ENCODE measurements around the gene UBE4B.
A peak's percentile ranks its signal among the peaks of the same experiment; 100 is the strongest.

The UBE4B gene

GRCh38 chr1:10074059-10074851 lies 41.5 kb downstream of the UBE4B start:
- peak; percentile 15 to 51 for DNase-seq

GRCh38 chr1:10074852-10075730 lies 42.3 kb downstream of the UBE4B start:
- no peak for DNase-seq

- no peak for DNase-seq
Observed at GRCh38 chr1:10075732-10076131, 43.0 kb downstream of the UBE4B start.

GRCh38 chr1:10078494-10078893 lies 45.7 kb downstream of the UBE4B start:
- DNase-seq: no peak

DNA sequence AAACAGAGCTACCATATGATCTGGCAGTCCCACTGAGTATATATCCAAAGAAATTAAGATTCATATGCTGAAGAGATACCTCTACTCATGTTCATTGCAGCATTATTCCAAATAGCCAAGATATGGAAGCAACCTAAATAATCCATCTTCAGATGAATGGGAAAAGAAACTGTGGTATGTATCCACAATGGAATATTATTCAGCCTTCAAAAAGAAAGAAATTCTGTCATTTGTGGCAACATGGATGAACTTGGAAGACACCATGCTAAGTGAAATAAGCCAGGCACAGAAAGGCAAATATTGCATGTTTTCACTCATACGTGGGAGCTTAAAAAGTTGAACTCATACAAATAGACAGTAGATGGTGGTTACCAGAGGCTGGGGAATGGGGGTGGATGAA lies 47.8 kb downstream of the UBE4B start:
- DNase-seq: no peak

DNA sequence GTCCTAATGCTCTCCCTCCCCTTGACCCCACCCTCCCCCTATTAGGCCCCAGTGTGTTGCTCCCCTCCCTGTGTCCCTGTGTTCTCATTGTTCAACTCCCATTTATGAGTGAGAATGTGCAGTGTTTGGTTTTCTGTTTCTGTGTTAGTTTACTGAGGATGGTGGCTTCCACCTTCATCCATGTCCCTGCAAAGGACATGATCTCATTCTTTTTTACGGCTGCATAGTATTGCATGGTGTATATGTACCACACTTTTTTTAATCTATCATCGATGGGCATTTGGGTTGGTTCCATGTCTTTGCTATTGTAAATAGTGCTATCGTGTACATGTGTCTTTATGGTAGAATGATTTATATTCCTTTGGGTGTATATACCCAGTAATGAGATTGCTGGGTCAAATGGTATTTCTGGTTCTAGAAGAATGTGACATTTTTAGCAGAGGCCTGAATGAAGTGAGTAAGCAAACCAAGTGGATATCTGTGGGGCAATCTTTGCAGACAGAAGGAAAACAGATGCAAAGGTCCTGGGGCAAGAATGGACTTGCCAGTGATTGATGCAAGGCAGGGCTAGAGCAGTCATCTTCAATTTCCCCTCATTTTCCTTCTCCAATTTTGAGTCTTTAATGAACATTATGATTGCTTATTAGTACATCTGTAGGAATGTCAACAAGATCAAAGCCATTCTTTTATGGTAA lies 50.2 kb downstream of the UBE4B start:
- no peak for DNase-seq

- DNase-seq: no peak
Observed at GRCh38 chr1:10084045-10084444, 51.3 kb downstream of the UBE4B start.

DNA sequence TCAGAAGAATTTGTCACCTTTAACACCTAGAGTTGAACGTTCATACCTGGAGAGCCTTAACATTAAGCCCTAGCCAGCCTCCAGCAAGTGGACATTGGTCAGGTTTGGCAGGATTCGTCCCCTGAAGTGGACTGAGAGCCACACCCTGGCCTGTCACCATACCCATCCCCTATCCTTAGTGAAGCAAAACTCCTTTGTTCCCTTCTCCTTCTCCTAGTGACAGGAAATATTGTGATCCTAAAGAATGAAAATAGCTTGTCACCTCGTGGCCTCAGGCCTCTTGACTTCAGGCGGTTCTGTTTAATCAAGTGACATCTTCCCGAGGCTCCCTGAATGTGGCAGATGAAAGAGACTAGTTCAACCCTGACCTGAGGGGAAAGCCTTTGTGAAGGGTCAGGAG lies 52.3 kb downstream of the UBE4B start:
- no peak for DNase-seq

- DNase-seq: no peak
Observed at GRCh38 chr1:10087210-10087609, 54.5 kb downstream of the UBE4B start.

DNA sequence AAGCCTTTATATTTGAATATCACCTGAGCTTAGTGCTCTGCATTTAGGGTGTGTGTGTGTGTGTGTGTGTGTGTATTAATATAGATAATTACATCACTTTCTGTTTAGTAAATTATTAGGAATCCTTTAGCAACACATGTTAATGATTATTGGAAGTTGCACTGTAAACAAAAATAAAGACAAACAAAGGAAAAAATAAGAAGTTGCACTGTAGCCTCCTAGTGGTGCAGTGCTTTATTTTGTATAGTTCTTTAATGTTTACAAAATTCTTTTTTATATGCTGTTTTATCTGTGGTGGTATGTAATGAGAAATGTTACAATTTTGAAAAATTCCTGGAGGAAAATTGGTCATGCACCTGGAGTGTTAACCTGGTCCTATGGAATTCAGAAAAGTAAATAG lies 69.2 kb downstream of the UBE4B start:
- DNase-seq: no peak

GRCh38 chr1:10103193-10103592 lies 70.4 kb downstream of the UBE4B start:
- no peak for DNase-seq

DNA sequence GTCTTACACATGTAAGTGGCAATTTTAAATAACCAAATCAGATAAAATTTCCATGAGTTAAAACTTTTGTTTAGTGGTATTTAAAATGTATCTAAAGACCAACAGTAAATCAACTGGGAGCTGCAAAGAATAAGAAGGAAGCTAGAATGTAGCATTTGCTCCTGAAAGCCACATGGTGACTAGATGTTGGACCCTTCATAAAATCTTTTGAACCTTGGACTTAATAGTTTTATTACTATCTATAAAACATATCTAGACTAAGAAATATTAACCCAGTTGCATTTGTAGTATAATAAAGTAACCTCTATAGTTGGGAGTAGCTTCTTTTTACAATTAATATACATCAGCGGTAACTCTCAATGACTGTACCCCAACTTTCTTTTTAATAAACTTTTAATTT lies 72.1 kb downstream of the UBE4B start:
- no peak for DNase-seq

- no peak for DNase-seq
Observed at GRCh38 chr1:10105484-10105883, 72.7 kb downstream of the UBE4B start.

DNA sequence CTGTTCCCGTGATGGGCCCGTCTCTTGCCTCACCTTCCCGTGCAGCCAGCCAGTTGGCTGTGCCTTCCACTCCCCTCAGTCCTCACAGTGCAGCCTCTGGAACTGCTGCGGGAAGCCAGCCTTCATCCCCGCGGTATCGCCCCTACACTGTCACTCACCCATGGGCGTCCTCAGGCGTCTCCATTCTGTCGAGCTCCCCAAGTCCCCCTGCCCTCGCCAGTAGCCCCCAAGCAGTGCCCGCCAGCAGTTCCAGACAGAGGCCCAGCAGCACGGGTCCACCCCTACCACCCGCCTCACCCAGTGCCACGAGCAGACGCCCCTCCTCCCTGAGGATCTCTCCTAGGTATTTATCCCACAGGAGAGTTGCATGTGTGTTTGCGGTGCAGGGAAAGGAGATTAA lies 73.5 kb downstream of the UBE4B start:
- DNase-seq: no peak

DNA sequence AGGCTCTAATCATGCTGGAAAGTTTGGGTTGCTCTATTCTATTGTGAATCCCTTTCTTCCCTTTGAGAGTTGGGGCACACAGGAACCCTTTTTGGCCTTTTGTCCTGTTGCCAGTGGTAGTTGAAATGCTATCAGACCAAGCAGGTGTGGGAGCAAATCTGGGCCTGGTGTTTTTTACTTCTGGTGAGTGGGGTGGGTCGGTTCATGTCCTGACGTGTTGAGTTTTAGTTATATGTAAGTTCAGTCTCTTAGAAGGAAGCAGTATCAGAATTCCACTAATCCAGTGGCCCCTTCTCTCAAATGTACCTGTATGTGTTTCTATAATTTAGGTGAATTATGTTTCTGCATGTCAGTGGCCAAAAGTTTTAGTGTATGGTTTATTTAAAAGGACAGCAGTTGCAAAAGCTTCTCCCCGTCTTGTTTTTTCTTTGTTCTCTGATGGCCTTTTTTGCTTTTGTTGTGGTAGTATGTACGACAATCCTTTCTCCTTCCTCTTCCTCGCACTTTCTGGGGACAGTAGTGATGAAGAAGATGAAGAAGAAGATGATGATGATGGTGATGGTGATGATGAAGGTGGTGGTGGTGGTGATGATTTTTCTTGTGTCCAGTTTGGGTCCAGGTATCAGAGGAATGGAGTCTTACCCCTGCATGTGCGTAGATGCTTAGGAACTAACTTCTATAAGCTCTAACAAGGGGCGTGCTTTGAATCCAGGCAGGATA lies 74.2 kb downstream of the UBE4B start:
- no peak for DNase-seq

- peak in 1 of 2 donors; percentile 12 for DNase-seq
Observed at GRCh38 chr1:10107476-10107847, 74.7 kb downstream of the UBE4B start.

- DNase-seq: no peak
Observed at GRCh38 chr1:10108134-10108663, 75.4 kb downstream of the UBE4B start.

GRCh38 chr1:10108948-10109708 lies 76.4 kb downstream of the UBE4B start:
- DNase-seq: no peak

DNA sequence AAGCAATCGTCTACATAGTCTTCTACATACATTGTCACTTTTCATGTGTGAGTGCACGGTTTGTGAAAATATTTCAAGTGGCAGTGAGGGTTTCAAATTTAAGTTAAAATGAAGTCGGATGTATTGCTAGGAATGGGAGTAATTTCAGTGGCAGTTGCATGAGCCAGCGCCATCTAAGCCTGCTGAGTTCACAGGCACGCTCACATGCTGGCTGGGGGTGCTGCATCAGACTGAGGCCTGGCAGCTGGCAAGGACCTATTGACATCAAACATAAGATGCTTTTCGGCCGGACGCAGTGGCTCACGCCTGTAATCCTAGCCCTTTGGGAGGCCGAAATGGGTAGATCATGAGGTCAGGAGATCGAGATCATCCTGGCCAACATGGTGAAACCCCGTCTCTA lies 80.7 kb downstream of the UBE4B start:
- no peak for DNase-seq

- no peak for DNase-seq
Observed at GRCh38 chr1:10114746-10115145, 82.0 kb downstream of the UBE4B start.

DNA sequence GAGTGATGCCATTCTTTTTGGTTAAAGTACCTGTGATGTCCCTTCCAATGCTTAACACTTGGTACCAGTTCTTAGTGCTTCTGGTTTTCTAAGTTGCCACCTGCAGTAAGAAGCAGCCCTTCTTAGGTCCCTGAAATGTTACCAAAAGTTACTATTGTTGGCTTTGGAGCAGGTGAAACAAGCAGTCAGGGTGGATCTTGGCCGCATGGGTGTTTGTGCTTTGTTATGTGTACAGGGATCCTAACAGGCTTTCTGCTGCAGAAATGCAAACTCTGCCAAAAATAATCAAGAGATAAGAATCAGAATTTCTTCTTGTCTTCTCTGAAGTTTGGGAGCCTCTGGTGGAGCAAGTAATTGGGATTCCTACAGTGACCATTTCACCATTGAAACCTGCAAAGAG lies 84.4 kb downstream of the UBE4B start:
- no peak for DNase-seq

DNA sequence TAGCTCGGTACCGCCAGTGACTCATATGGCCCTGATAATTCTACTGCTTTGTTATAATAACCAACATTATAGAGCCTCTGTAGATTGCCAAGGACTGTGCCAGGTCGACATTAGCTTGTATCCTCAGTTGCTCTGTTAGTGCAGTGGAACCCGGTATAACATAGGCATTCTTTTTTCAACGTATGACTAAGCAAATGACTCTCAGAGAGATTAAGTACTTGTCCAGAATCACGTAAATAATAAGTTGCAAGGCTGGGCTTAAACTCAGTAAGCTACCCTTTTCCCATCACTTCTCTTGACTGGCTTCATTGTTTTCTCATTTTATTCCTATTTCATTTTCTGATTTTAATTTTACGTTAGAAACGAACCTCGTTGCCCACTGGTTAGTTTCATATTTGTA lies 85.1 kb downstream of the UBE4B start:
- DNase-seq: no peak
